NCI-H524 treated with DMSO at 0.1 percent for 48 hours (cell line): Measurements from ENCODE around the gene SPDYE2B.
"Not testable (repeated sequence)": the region's sequence is repeated elsewhere in the genome, so short reads cannot be mapped to it uniquely, and the experiment has no call there.

ENCODE experiments used
- DNase-seq: peaks from one replicate; lab custom pipeline; 2025; lab: John Stamatoyannopoulos, UW

Gene SPDYE2B

DNA sequence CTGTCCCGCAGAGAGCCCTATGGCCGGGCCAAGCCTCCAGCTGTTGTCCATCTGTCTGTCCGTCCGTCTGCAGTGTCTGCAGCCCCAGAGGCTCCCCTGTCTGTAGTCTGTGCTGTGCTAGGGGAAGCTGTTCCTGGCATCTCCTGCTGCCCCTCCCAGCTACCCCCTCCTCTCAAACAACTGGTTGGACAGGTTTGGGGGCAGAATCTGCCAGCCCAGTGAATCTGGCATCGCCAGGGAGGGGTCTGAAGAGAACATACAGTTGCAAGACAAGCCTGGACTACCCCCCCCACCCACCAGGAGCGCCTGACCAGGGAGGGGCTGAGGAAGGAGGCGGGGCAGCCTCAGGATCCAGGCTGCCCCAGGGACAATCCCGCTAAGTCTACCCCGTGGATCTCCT, 7.4 kb upstream of the SPDYE2B start, which contains the start of gene UPK3BL1:
TSS of gene UPK3BL1 (minus strand) at position 101 of the 400 bp plus-strand sequence. CDS start at position 51, 50 bp downstream.
- DNase-seq: not testable (repeated sequence)

DNA sequence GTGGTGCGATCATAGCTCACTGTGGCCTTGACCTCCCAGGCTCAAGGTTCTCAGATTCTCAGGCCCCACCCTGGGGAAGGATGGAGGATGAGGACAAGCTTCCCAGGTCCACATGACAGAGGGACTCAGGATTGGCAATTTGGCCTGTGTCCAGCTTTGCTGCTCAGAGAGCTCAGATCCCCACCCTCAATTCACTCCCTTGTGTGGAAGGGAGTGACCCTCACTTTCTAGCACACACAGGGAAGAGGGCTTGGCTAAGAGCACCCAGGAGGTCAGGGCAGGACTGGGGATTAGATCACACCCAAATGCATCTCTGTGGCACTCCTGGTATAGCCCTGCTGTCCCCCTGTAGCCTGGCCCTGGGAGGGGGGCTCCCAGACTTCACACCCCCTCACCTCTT, 6.7 kb upstream of the SPDYE2B start:
- not testable (repeated sequence) for DNase-seq

DNA sequence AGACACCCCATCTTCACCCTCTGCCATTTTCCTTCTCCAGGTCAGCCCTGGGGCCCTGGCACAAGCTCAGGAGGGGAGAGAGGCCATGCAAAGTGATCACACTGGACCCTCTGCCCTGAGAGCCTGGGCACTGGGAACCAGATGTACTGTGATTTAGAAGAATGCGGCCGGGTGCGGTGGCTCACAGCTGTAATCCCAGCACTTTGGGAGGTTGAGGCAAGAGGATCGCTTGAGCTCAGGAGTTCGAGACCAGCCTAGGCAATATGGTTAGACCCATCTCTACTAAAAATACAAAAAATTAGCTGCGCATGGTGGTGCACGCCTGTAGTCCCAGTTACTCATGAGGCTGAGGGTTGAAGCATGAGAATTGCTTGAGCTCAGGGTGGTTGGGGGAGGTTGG, 2.3 kb upstream of the SPDYE2B start:
- DNase-seq: not testable (repeated sequence)

DNA sequence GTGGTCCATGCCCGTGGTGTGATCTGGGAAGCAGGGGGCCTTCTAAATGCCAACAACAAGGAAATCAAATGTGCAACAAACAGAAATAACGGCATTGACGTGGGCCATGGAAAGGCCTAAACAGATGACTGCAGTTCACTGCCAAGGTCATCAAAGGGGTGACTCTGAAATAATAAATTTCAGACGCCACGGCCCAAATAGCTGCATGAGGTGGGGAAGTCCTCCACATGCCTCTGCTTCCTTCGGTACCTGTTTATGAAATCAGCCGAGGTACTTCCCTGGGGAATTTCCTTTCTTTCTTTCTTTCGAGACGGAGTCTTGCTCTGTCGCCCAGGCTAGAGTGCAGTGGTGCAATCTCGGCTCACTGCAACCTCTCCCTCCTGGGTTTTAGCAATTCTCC, 14.6 kb downstream of the SPDYE2B start:
- DNase-seq: not testable (repeated sequence)

DNA sequence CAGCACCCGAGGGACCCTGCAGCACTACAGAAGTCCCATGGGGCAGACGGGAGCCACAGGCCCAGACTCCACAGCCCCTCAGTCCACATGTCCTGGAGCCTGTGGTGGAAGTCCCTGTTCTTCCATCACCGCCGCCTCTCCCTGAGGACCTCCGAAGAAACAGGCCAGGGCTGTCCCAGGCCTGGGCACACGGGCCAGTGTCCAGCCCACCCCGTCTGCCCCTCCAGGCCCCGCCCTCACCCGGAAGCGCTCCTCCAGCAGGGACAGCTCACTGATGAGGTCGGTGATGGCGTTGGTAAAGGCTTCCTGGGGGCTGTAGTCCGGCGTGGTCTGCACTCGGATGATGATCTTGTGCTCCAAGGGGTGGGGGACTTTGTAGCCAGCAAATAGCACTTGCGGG, 16.7 kb downstream of the SPDYE2B start:
- DNase-seq: not testable (repeated sequence)

DNA sequence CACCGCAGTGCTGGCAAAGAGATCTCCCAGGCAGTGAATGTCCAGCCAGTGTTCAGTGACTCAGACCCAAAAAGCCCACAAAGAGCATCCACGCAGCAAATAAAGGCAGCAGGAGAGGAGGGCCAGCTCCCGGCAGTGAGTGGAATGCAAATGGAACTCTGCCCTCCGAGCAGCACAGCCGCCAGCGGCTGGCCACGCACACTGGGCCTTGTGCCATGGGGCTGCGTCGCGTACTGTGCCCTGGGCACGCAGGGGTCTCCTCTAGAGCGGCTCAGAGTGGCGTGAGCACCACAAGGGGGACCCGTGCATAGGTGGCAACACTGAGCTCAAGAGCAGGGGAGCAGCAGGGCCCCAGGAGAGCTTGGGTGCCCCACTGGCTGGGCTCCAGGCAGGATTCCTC, 17.4 kb downstream of the SPDYE2B start:
- DNase-seq: not testable (repeated sequence)

DNA sequence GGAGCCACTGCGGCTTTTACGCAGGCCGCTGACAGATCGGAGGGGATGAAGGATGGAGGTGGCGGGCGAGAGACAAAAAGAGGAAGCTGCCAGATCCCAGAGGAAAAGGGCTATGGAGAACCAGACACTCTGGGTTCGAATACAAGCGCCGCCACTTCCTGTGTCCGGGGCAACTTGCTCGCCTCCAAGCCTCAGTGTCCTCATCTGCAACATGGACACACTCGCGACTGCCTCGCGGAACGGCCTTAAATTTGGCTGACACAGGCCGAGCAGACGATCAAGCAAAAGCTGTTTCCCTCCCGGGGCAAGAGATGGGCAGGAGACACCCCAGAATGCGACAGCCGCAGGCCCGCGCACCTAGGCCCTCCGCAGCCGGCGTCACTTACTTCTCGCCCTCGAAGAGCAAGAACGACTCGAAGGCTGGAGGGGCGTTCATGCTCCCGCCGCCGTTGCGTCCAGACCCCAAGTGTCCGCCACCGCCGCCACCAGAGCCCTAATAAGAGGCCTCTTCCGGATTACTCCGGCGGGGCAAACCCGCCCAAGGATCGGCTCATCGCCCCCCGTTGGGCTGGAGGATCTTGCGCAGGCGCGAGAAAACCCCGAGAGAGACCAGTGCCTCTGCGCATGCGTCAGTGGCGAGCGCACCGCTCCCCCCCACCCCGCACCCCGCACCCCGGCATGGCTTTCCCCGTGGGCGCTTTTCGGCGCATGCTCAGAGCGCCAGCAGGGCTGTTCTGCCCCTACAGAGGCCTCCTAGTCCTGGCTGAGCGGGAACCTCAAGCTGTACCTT, 21.2 kb downstream of the SPDYE2B start, which contains the start of gene POLR2J2:
TSS of gene POLR2J2 (minus strand) at position 498 of the 790 bp plus-strand sequence. CDS start at position 436, 62 bp downstream.
- not testable (repeated sequence) for DNase-seq

DNA sequence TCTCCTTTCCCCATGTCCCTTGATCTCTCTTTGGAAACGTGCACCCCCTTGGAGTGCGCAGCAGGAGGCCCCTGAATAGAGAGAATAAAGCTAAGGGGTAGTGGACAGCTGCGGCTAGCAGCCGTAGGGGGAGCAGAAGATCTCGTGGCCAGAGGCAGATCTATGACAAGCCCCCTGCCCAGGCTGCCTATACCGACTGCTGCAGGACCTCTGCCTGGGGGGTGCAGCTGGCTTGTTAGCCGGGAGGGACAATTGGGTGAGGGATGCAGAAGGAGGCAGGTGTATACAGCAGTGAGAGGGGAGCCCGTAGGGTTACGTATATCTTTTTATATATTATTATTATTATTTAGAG, 21.8 kb downstream of the SPDYE2B start:
- DNase-seq: not testable (repeated sequence)

DNA sequence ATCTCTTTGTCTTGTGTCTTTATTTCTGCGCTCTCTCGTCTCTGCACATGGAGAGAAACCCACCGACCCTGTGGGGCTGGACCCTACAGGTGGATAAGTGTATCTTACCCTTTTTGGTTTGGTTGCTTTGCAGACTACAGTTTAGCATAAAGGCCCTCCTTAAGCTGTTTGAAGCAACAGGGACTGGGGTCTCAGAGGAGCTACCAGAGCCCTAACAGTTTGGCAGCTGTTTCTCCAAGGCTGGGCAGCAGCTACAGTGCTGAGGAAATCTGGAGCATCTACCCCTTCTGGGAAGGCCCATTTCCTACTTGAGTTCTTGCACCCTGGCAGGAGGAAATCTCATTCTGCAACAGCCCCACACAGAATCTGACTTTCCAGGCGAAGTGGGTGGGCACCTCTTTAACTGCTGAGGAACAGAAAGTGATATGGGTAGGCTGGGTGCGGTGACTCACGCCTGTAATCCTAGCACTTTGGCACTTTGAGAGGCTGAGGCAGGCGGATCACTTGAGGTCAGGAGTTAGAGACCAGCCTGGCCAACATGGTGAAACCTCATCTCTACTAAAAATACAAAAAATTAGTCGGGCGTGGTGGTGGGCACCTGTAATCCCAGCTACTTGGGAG, 23.4 kb downstream of the SPDYE2B start:
- not testable (repeated sequence) for DNase-seq

DNA sequence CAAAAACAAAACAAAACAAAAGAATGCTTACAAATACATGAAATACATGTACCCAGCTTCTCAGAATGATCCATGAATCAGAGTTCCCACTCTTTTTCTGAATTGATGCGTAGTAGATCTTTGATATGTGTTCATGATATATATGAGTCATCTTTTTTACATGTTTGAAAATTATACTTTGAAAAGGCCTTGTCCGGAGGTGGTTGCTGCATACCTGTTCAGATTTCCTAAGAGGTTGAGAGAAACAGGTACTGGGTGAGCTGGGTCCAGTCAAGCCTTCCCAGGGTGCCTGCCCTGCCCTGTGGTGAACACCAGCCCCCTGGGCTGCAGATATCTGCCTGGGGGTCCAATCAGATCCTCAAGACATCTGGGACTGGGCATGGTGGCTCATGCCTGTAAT, 25.4 kb downstream of the SPDYE2B start:
- not testable (repeated sequence) for DNase-seq

DNA sequence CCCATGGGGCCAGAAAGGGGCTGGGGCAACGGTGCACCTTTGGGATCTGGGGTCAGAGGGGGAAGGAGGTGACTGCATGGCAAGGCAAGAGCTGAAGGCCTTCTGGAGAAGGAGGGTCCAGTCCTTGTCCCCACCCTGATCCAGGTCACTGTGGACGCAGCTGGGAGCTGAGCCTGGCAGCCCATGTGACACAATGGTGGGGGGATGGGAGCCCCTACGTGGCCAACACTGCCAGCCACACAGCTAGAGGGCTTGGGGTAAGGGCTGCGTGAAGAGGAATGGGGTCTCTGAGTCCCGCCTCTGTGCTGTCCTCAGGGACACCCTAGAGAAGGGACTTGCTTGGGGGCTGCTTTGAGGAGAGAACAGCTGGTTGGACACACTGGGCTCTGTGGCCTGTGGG, 30.7 kb downstream of the SPDYE2B start:
- not testable (repeated sequence) for DNase-seq

DNA sequence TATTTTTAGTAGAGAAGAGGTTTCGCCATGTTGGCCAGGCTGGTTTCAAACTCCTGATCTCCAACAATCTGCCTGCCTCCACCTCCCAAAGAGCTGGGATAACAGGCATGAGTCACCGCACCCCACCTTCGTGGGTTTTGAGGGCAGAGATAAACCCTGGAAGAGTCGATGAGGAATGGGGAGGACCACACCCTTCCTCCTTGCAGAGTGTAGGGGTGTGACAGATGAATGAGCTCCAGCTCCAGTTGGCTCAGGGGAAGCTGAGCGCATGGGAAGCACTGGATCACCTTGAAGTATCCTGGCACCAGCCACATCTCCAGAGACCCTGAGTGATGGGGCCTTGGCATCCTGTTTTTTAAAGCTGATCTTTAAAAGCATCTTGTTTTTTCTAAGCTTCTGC, 32.4 kb downstream of the SPDYE2B start:
- not testable (repeated sequence) for DNase-seq

DNA sequence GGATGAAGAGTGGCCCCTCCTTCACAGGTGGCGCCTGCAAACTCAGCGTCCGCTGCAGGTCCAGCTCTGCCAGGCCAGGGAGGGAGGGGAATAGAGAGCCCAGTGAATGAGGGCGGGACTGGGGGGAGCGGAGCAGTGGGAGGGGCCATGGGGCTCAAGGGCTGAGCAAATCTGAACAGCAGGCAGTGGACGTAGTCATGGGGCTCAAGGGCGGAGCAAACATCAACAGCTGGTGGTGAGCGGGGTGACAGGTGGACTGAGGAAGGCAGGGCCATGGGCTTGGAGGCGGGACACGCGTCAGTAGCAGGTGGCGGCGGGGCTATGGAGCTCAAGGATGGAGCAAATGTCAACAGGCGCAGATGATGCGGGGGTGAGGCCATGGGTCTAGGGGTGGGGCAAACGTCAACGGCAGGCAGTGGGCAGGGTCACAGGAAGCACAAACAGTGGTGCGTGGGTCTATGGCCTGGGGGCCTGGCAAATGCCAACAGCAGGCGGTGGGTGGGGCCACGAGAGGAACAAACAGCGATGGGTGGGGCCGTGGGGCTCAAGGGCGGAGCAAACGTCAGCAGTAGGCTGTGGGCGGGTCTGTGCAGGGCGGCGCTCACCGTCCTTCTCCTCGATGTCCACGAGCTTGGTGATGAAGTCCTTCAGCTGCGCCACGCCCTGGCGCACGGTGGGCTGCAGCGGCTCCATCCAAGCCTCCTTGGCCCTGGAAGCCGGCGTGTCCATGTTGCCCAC, 38.3 kb downstream of the SPDYE2B start:
- DNase-seq: not testable (repeated sequence)

DNA sequence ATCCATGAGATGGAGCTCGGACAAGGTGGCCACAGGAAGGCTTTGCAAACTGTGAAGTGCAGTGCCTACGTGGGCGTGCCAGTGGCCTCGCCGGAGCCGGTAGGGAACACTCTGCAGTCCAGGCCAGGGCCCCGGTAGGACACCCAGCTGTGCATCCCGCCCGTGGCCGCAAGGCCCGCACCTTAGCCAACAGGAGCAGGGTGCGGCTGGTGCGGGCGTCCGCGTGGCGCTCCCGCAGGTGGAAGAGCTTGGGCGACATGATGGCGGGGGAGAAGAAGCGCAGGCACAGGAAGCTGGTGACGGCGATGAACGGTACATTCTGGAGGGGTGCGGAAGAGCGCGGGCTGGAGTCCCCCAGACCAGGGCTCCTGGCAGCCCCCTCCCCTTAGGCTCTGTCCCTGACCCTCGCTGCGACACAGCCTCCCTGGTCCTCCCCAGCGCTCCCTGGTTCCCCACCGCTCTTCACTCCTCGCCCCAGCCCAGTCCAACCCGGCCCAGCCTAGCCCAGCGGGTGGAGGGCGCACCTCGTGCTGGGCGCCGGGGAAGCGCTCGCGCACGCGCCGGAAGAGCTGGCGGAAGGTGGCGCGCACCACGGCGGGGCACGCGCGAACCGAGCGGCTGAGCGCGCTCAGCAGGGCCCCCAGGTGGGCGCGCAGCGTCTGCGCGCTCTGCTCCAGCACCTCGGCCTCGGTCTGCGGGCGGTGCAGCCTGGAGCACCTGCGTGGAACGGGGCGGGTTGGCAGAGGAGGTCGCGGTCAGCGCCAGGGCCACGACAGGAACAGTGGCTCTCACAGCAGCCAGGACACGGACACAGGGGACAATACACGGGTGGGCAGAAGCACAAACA, 39.5 kb downstream of the SPDYE2B start:
- not testable (repeated sequence) for DNase-seq

DNA sequence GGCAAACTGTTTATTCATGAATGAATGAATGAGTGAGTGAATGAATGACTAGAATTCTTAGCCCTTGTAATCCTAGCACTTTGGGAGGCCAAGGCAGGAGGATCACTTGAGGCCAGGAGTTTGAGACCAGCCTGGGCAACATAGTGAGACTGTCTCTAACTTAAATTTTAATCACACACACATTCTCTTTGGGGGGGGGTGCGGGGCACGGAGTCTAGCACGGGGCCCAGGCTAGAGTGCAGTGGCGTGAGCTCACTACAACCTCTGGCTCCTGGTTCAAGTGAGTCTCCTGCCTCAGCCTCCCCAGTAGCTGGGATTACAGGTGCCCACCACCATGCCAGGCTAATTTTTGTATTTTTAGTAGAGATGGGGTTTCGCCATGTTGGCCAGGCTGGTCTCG, 40.5 kb downstream of the SPDYE2B start:
- not testable (repeated sequence) for DNase-seq

DNA sequence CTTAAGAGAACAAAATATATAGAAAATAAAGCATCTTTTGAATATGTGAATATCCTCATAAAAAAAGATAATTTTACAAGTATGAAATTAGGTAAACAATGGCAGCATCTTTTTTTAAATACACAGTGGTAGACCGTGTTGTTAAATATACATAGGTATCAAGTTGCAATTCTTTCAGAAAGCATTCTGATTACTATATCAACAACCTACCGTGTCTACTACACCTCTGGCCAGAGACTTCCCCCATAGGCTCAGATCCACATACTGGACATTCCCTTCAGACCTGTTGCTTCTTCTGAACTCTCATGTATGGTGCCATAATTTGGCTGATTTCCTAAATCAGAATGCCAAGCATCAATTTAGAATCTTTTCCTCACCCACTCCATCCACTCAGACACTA, 43.9 kb downstream of the SPDYE2B start:
- not testable (repeated sequence) for DNase-seq

DNA sequence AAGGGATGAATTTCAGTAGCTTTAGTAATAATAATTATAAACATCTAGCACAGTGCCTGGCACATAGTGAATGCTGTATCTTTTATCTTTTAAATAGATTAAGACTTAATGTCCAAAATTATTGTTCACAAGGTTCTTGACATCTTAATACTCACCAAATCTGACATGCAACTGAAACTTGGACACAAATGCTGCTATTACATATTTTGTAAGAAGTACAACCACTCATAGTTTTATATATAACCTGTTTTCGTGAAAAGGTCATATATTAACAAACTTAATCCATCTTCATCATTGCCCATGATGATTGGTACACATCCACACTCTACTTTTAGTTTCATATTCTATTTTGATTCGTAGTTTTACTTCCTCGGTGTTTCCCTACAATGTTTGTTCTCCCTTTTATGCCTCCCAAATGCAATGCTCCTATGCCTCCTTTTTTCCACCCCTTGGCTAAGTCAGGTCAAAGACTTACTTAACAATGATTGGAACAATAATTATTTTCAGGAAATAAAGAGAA, 45.0 kb downstream of the SPDYE2B start:
- not testable (repeated sequence) for DNase-seq

DNA sequence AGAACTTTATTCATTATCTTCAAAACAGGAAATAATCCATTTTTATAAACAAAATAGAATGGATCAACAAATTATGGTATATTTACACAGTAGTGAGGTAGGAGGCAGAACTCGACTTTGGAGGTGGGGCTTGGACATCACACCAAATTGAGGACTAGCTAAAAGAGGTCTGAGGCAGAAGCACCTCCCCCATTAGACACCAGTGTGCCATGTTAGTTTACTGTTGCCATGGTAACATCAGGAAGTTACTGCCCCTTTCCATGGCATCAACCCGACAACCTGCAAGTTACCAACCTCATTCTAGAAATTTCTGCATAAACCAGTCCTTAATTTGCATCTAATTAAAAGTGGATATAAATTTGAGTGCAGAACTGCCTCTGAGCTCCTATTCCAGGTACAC, 45.9 kb downstream of the SPDYE2B start:
- DNase-seq: not testable (repeated sequence)

DNA sequence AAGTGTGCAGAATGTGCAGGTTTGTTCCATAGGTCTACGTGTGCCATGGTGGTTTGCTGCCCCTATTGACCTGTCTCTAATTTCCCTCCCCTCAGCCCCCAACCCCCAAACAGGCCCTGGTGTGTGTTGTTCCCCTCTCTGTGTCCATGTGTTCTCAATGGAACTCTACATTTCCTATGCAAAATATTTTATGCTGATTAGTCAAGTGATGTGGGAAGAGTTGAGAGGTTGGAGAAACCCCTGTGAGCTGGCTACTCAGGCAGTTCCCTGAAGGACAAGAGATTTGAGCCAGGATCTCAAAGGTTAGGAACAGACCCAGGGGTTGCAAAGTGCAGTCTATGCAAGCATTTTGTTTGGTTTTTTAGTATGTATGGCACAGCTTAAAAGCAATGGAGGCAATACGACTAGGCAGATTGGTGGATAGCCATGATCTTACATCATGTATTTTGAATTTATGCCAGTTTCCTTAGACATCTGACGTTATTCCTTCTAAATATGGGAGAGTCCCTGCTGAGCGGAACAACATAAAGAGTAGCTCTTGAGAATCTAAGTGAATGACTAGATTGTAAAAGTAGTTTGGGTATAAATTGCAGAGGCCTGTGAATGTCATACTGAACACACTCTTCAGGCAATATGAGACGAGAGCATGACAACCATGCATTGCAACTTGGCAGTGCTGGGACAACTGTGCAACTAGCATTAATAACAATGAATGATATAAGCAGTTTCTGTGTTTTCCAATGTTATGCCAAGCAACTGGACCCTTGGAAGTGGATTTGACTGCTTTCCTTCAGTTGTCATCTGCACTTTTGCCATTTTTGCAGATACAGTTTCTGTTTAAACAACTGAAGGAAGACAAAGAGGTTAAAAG, 47.8 kb downstream of the SPDYE2B start:
- DNase-seq: not testable (repeated sequence)
